BJ (cell line): Measurements from ENCODE around the gene NASP. TPM values are rescaled to one million over a fixed set of nuclear protein-coding genes. Genes with fewer than 3 reads are reported as not detected.

Source experiments
- CTCF ChIA-PET: fragments of 350-600 bp; formaldehyde crosslinking; extraction: SDS; loops from one replicate; lab custom pipeline; 2021; ENCODE audit warnings: antibody characterized with exemption, inconsistent platforms; lab: Yijun Ruan, JAX
- POLR2A ChIA-PET: fragments of 300-600 bp; sonication (Branson Sonifier 250); formaldehyde crosslinking; extraction: SDS; loops from one replicate; lab custom pipeline; 2021; ENCODE audit warnings: antibody characterized with exemption; lab: Charles Lee
- DNase-seq: peaks from one replicate; pipeline ENCODE4 v3.0.0-alpha.2; 2011; ENCODE audit warnings: low read depth
- H3K27me3 ChIP-seq: 2 replicates; pipeline ENCODE4 v1.6.0; 2011; ENCODE audit warnings: low read length; ENCODE audit not compliant: control insufficient read depth, insufficient read depth
- H3K36me3 ChIP-seq: 2 replicates; pipeline ENCODE4 v1.5.1; 2011; ENCODE audit warnings: low read length; ENCODE audit not compliant: control insufficient read depth, insufficient read depth
- H3K4me3 ChIP-seq: 2 replicates; pipeline ENCODE4 v1.5.1; 2011; ENCODE audit warnings: low read depth, mild to moderate bottlenecking, control low read depth, low read length
- CTCF ChIP-seq: IDR thresholded peaks from 2 replicates; pipeline ENCODE4 v1.5.1; 2011; ENCODE audit warnings: low read depth, mild to moderate bottlenecking, control low read depth, inconsistent platforms, low read length, moderate library complexity; ENCODE audit not compliant: insufficient read depth
- polyA plus RNA-seq: library from polyadenylated mRNA; depleted of rRNA; stranded (reverse); fragments of >200 nt; gene quantifications from 2 replicates; pipeline ENCODE4 v1.2.3, GENCODE V29; 2011

Gene NASP
- polyA plus RNA-seq, 1 experiment, result 43.9 TPM

- no peak overlapping the region for H3K4me3 ChIP-seq
- H3K36me3 ChIP-seq, result peaks cover 14% of the 10 kb centered on the region
- no peak for DNase-seq
- POLR2A ChIA-PET, result no interaction called here
- CTCF ChIA-PET, result no interaction called here
- H3K27me3 ChIP-seq, result no peaks in the 10 kb centered on the region
- TF ChIP-seq CTCF, result no peak
Measured at GRCh38 chr1:45635211-45635610, 51.4 kb downstream of the NASP start.

GRCh38 chr1:45640293-45640692, 56.5 kb downstream of the NASP start:
- no peak for DNase-seq
- ChIA-PET POLR2A (no interaction called here), CTCF (no interaction called here)
- Histone ChIP-seq H3K36me3 (peaks cover 5% of the 10 kb centered on the region), H3K4me3 (no peak overlapping the region), H3K27me3 (no peaks in the 10 kb centered on the region)
- no peak for TF ChIP-seq CTCF

- POLR2A ChIA-PET, result no interaction called here
- H3K36me3 ChIP-seq, result peaks cover 3% of the 10 kb centered on the region
- TF ChIP-seq CTCF, result no peak
- no peak overlapping the region for H3K4me3 ChIP-seq
- no peaks in the 10 kb centered on the region for H3K27me3 ChIP-seq
- CTCF ChIA-PET, result interaction anchor here (2.3 kb wide), 1 partner anchor 10 kb away, joined by 7 read pairs; no protein-coding TSS in a partner anchor
- no peak for DNase-seq
Measured at GRCh38 chr1:45643321-45643720, 59.5 kb downstream of the NASP start.

- DNase-seq, result no peak
- POLR2A ChIA-PET, result interaction anchor here (0.6 kb wide), 1 partner anchor 59 kb away, joined by 3 read pairs; no protein-coding TSS in a partner anchor
Measured at GRCh38 chr1:45643978-45644377, 60.1 kb downstream of the NASP start.

GRCh38 chr1:45644661-45645060, 60.8 kb downstream of the NASP start:
- ChIA-PET POLR2A (interaction anchor here (0.6 kb wide), 1 partner anchor 60 kb away, joined by 3 read pairs; no protein-coding TSS in a partner anchor), CTCF (interaction anchor here (0.6 to 2.3 kb wide), 3 partner anchors 11 to 16 kb away, joined by 3 to 7 read pairs (median 3); no protein-coding TSS in a partner anchor)
- TF ChIP-seq CTCF, result no peak
- H3K36me3 ChIP-seq, result peaks cover 3% of the 10 kb centered on the region
- no peak for DNase-seq
- H3K27me3 ChIP-seq, result no peaks in the 10 kb centered on the region
- no peak overlapping the region for H3K4me3 ChIP-seq

More at GRCh38 chr1:45643978-45644377, 60.1 kb downstream of the NASP start:
- CTCF ChIA-PET, result interaction anchor here (0.6 to 2.3 kb wide), 3 partner anchors 11 to 15 kb away, joined by 3 to 7 read pairs (median 3); no protein-coding TSS in a partner anchor
- Histone ChIP-seq H3K36me3 (peaks cover 3% of the 10 kb centered on the region), H3K27me3 (no peaks in the 10 kb centered on the region), H3K4me3 (no peak overlapping the region)
- no peak for TF ChIP-seq CTCF
